Gastrocnemius medialis (tissue), 4 donors: ENCODE results near the gene ADGRV1. TPM values are rescaled to one million over a fixed set of nuclear protein-coding genes. Genes with fewer than 3 reads are reported as not detected.

Experiments
- ATAC-seq, 2 donors: fragments of 150-250 bp; one replicate each; pipeline ENCODE4 v1.9.1; 2016
- DNase-seq, 2 donors: peaks; one replicate each; pipeline ENCODE4 v3.0.0-alpha.2; 2019
- H3K27ac ChIP-seq, 4 donors: fragments of 200-600 bp; sonication (generic); 1 replicate in 1 of 4; 2 replicates in 3 of 4; pipeline ENCODE4 v1.5.1; 2016 to 2018; ENCODE audit warnings: mild to moderate bottlenecking in 2 of 4, moderate library complexity in 1 of 4
- H3K27me3 ChIP-seq, 3 donors: fragments of 200-600 bp; sonication (generic) in 2 of 3; 1 replicate in 1 of 3; 2 replicates in 2 of 3; pipeline versions ENCODE4 v1.5.1 to v1.6.0; 2016 to 2019; ENCODE audit warnings: mild to moderate bottlenecking in 1 of 3, moderate library complexity in 1 of 3
- H3K36me3 ChIP-seq, 2 donors: fragments of 200-600 bp; sonication (generic) in 1 of 2; one replicate each; pipeline ENCODE4 v1.5.1; 2017 to 2018
- H3K4me1 ChIP-seq, 2 donors: fragments of 200-600 bp; sonication (generic) in 1 of 2; one replicate each; pipeline ENCODE4 v1.5.1; 2016 to 2017; ENCODE audit warnings: mild to moderate bottlenecking in 2 of 2
- H3K4me3 ChIP-seq, 4 donors: fragments of 200-600 bp; sonication (generic) in 3 of 4; 1 replicate in 1 of 4; 2 replicates in 3 of 4; pipeline ENCODE4 v1.5.1; 2016 to 2019; ENCODE audit warnings: mild to moderate bottlenecking in 2 of 4
- H3K9me3 ChIP-seq, 3 donors: fragments of 200-600 bp; sonication (generic) in 2 of 3; 1 replicate in 1 of 3; 2 replicates in 2 of 3; pipeline ENCODE4 v1.5.1; 2016 to 2019
- CTCF ChIP-seq, 5 experiments: fragments of 450-650 bp in 3 of 5; fragments of 200-600 bp in 2 of 5; sonication (generic) in 2 of 5; IDR thresholded peaks in 4 of 5; conservative IDR thresholded peaks in 1 of 5; 1 replicate in 4 of 5; 2 replicates in 1 of 5; pipeline ENCODE4 v1.5.1; 2016 to 2019; ENCODE audit warnings: antibody characterized with exemption in 5 of 5, mild to moderate bottlenecking in 3 of 5, moderate library complexity in 3 of 5
- POLR2A ChIP-seq, 2 donors: fragments of 450-650 bp; IDR thresholded peaks; one replicate each; pipeline ENCODE4 v1.6.1; 2017; ENCODE audit warnings: antibody characterized with exemption in 2 of 2, mild to moderate bottlenecking in 2 of 2, moderate library complexity in 2 of 2
- in situ Hi-C, 4 donors: fragments of 200-750 bp; cut with MboI; loops; one replicate each; pipeline versions ENCODE4 v1.15.0 to v1.8.0; 2017; ENCODE audit warnings: low sequenced_read_pairs in 4 of 4
- intact Hi-C: fragments of 100-400 bp; cut with DNase I; formaldehyde crosslinking; loops from one replicate; pipeline ENCODE4 v1.15.1; 2023; ENCODE audit warnings: low total_unique reads
- total RNA-seq, 4 donors: library from RNA; depleted of rRNA; stranded (reverse); fragments of >200 nt; gene quantifications; one replicate each; pipeline versions ENCODE4 v1.1.0 to v1.2.3, GENCODE V29; 2016

Gene ADGRV1
- total RNA-seq, 4 donors from 2014 or later = 0.22 to 0.41 TPM; not detected in 2

GRCh38 chr5:90519081-90519480, 39.5 kb upstream of the ADGRV1 start:
- no peak overlapping the region for H3K4me3 ChIP-seq
- H3K36me3 ChIP-seq = peaks cover 0 to 45% of the 10 kb centered on the region in 2 donors
- H3K27me3 ChIP-seq = no peaks in the 10 kb centered on the region
- in situ Hi-C loops (no loop called here), intact Hi-C loops (no loop called here)
- H3K9me3 ChIP-seq = no peaks in the 10 kb centered on the region
- no peak for TF ChIP-seq POLR2A (IDR thresholded peaks at IDR 0.05)
- no peak for TF ChIP-seq CTCF (IDR thresholded peaks at IDR 0.05 in 4 of 5, conservative IDR thresholded peaks at IDR 0.05 in 1 of 5)
- DNase-seq (no peak), ATAC-seq (no peak)
- no peak overlapping the region for H3K27ac ChIP-seq
- no peaks in the 10 kb centered on the region for H3K4me1 ChIP-seq

GRCh38 chr5:90528601-90529193, 29.9 kb upstream of the ADGRV1 start:
- in situ Hi-C loops (loop anchor here in 3 of 4 donors (10.0 to 25.0 kb wide), 3 partner anchors 54 to 124 kb away; partner anchors contain the start of genes CETN3 (in 2 of the 3), MBLAC2 (in 1 of the 3) and POLR3G (in 1 of the 3)), intact Hi-C loops (loop anchor here (1.0 kb wide), 3 partner anchors 54 to 119 kb away; partner anchors contain the start of genes CETN3, MBLAC2 and POLR3G)
- DNase-seq = no peak
- peak; percentile 15 to 21 for ATAC-seq
- Histone ChIP-seq H3K9me3 (no peaks in the 10 kb centered on the region), H3K4me3 (peak overlapping the region; percentile 68 to 98 (median 94)), H3K4me1 (peaks cover 24 to 26% of the 10 kb centered on the region in 2 donors), H3K27ac (peak overlapping the region; percentile 92 to 96 (median 95)), H3K36me3 (peaks cover 0 to 14% of the 10 kb centered on the region in 2 donors), H3K27me3 (peaks cover 0 to 4% (median 0%) of the 10 kb centered on the region in 3 donors)
- TF ChIP-seq POLR2A (IDR thresholded peaks at IDR 0.05) (no peak), CTCF (IDR thresholded peaks at IDR 0.05 in 4 of 5, conservative IDR thresholded peaks at IDR 0.05 in 1 of 5) (no peak)

GRCh38 chr5:90529194-90529938, 29.2 kb upstream of the ADGRV1 start, which contains the start of gene LYSMD3:
TSS of gene LYSMD3 (minus strand) at chr5:90529584. CDS start at chr5:90525289, 4,295 bp downstream.
- H3K27me3 ChIP-seq = peaks cover 0 to 5% (median 0%) of the 10 kb centered on the region in 3 donors
- peaks cover 0 to 8% of the 10 kb centered on the region in 2 donors for H3K36me3 ChIP-seq
- in situ Hi-C loops (loop anchor here in 3 of 4 donors (10.0 to 25.0 kb wide), 3 partner anchors 55 to 125 kb away; partner anchors contain the start of genes CETN3 (in 2 of the 3), MBLAC2 (in 1 of the 3) and POLR3G (in 1 of the 3)), intact Hi-C loops (loop anchor here (1.0 kb wide), 3 partner anchors 55 to 120 kb away; partner anchors contain the start of genes CETN3, MBLAC2 and POLR3G)
- peak within 1 kb of the TSS; percentile 92 to 96 (median 95) for H3K27ac ChIP-seq
- no peak for TF ChIP-seq CTCF (IDR thresholded peaks at IDR 0.05 in 4 of 5, conservative IDR thresholded peaks at IDR 0.05 in 1 of 5)
- peak; percentile 81 to 90 for TF ChIP-seq POLR2A (IDR thresholded peaks at IDR 0.05)
- peak; percentile 91 to 92 for ATAC-seq
- DNase-seq = peak; percentile 97
- H3K4me1 ChIP-seq = peaks cover 24 to 26% of the 10 kb centered on the region in 2 donors
- peak within 1 kb of the TSS; percentile 68 to 98 (median 94) for H3K4me3 ChIP-seq
- no peaks in the 10 kb centered on the region for H3K9me3 ChIP-seq

GRCh38 chr5:90529939-90530677, 28.5 kb upstream of the ADGRV1 start:
- Histone ChIP-seq H3K36me3 (peaks cover 0 to under 1% of the 10 kb centered on the region in 2 donors), H3K4me1 (peaks cover 24 to 26% of the 10 kb centered on the region in 2 donors), H3K9me3 (no peaks in the 10 kb centered on the region), H3K27ac (peak overlapping the region; percentile 92 to 96 (median 95)), H3K4me3 (peak overlapping the region; percentile 68 to 98 (median 94)), H3K27me3 (peaks cover 0 to 5% (median 0%) of the 10 kb centered on the region in 3 donors)
- peak; percentile 41 to 59 for DNase-seq
- peak; percentile 85 to 86 for ATAC-seq
- intact Hi-C loops (loop anchor here (1.0 kb wide), 3 partner anchors 56 to 121 kb away; partner anchors contain the start of genes CETN3, MBLAC2 and POLR3G), in situ Hi-C loops (loop anchor here (5.0 to 25.0 kb wide), 5 partner anchors 55 to 125 kb away; partner anchors contain the start of genes CETN3 (in 2 of the 4), MBLAC2 (in 1 of the 4) and POLR3G (in 1 of the 4))
- TF ChIP-seq CTCF (IDR thresholded peaks at IDR 0.05 in 4 of 5, conservative IDR thresholded peaks at IDR 0.05 in 1 of 5) (peak; percentile 27 to 76 (median 65)), POLR2A (IDR thresholded peaks at IDR 0.05) (no peak)
